HG03159 (cell line): ENCODE measurements around the gene RPS3A.
"Not testable (repeated sequence)": the region's sequence is repeated elsewhere in the genome, so short reads cannot be mapped to it uniquely, and the experiment has no call there.

Experiments
- ATAC-seq: cut with Tn5 transposase; IDR thresholded peaks from one replicate; pipeline ENCODE4 v1.9.1; 2021; ENCODE audit warnings: mild to moderate bottlenecking, moderate library complexity; ENCODE audit not compliant: unreplicated experiment

Gene RPS3A

GRCh38 chr4:151099229-151099975 lies at the start of gene RPS3A:
Gene RPS3A (plus strand): TSS chr4:151099628. CDS start chr4:151099653, 25 bp downstream.
- peak; percentile 95 for ATAC-seq

- ATAC-seq: peak; percentile 11
These were observed 46.6 kb upstream of the RPS3A start for GRCh38 chr4:151052785-151053184.

- ATAC-seq: no peak
These were observed 43.9 kb upstream of the RPS3A start for GRCh38 chr4:151055539-151055938.

GRCh38 chr4:151063143-151063542 lies 36.3 kb upstream of the RPS3A start:
- ATAC-seq: not testable (repeated sequence)

- no peak for ATAC-seq
These were observed 32.0 kb upstream of the RPS3A start for GRCh38 chr4:151067316-151067970.

- no peak for ATAC-seq
These were observed 25.0 kb upstream of the RPS3A start for GRCh38 chr4:151074416-151074916.

- ATAC-seq: not testable (repeated sequence)
These were observed 21.4 kb upstream of the RPS3A start for GRCh38 chr4:151077978-151078377.

- ATAC-seq: no peak
These were observed 12.0 kb upstream of the RPS3A start for GRCh38 chr4:151087467-151087866.

- ATAC-seq: no peak
These were observed 8.4 kb upstream of the RPS3A start for GRCh38 chr4:151091047-151091446.

- ATAC-seq: no peak
These were observed 6.9 kb upstream of the RPS3A start for GRCh38 chr4:151092488-151092887.

- no peak for ATAC-seq
These were observed 6.2 kb upstream of the RPS3A start for GRCh38 chr4:151093203-151093602.

GRCh38 chr4:151094290-151094751 lies 5.1 kb upstream of the RPS3A start:
- ATAC-seq: no peak

GRCh38 chr4:151095142-151095541 lies 4.3 kb upstream of the RPS3A start:
- no peak for ATAC-seq

GRCh38 chr4:151097759-151098158 lies 1.7 kb upstream of the RPS3A start:
- no peak for ATAC-seq

GRCh38 chr4:151098979-151099228 lies 524 bp upstream of the RPS3A start:
- no peak for ATAC-seq

GRCh38 chr4:151099976-151100417 lies 569 bp downstream of the RPS3A start:
- ATAC-seq: peak; percentile 2

GRCh38 chr4:151100531-151100930 lies 1.1 kb downstream of the RPS3A start:
- no peak for ATAC-seq

- ATAC-seq: no peak
These were observed 4.3 kb downstream of the RPS3A start for GRCh38 chr4:151103758-151104157.

- no peak for ATAC-seq
These were observed 5.2 kb downstream of the RPS3A start for GRCh38 chr4:151104621-151105020.

- ATAC-seq: no peak
These were observed 6.1 kb downstream of the RPS3A start for GRCh38 chr4:151105454-151106032.

- no peak for ATAC-seq
These were observed 7.6 kb downstream of the RPS3A start for GRCh38 chr4:151107063-151107462.

- ATAC-seq: no peak
These were observed 10.8 kb downstream of the RPS3A start for GRCh38 chr4:151110236-151110635.
